ENCODE data around the gene KDM2B.

DNA sequence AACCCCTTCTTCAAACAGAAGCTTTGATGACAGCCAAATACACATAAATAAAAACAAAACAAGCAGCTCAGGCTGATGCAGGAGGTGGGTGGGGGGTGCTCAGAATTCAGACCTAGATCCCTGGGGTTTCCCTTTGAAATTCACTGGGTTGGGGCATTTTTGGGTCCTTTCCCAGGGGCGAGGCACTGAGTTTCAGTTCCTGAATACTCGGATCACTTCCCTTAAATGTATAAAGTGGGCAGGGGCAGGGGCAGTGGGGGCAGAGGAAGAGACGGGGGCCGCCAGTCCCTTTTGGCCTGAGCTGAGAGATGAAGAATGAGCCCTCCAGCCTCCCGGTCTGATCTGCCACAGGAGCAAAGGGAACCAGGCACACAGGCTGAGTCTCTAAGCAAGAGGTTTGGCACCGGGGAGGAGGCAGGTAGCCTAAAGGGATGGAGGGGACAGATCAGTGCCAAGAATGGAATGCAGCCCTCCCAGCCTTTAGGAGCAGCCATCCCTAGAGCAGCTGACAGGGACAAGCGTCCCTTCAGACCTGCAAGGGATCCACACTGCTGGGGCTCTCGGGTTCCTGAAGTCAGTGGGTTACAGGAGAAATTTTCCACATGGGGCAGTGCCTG lies 20.3 kb downstream of the KDM2B start:
- no peak for TF ChIP-seq POLR2A (IDR thresholded peaks at IDR 0.05; ENCODE audit: low read depth, low read length)
- TF ChIP-seq, protein P1, sequence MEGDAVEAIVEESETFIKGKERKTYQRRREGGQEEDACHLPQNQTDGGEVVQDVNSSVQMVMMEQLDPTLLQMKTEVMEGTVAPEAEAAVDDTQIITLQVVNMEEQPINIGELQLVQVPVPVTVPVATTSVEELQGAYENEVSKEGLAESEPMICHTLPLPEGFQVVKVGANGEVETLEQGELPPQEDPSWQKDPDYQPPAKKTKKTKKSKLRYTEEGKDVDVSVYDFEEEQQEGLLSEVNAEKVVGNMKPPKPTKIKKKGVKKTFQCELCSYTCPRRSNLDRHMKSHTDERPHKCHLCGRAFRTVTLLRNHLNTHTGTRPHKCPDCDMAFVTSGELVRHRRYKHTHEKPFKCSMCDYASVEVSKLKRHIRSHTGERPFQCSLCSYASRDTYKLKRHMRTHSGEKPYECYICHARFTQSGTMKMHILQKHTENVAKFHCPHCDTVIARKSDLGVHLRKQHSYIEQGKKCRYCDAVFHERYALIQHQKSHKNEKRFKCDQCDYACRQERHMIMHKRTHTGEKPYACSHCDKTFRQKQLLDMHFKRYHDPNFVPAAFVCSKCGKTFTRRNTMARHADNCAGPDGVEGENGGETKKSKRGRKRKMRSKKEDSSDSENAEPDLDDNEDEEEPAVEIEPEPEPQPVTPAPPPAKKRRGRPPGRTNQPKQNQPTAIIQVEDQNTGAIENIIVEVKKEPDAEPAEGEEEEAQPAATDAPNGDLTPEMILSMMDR (IDR thresholded peaks at IDR 0.05; ENCODE audit: extremely low read depth in 1 of 2, insufficient read depth in 1 of 2, low read depth in 1 of 2, low read length in 2 of 2), result no peak
